ENCODE data around the gene UQCC3.
A peak's percentile ranks its signal among the peaks of the same experiment; 100 is the strongest.

DNA sequence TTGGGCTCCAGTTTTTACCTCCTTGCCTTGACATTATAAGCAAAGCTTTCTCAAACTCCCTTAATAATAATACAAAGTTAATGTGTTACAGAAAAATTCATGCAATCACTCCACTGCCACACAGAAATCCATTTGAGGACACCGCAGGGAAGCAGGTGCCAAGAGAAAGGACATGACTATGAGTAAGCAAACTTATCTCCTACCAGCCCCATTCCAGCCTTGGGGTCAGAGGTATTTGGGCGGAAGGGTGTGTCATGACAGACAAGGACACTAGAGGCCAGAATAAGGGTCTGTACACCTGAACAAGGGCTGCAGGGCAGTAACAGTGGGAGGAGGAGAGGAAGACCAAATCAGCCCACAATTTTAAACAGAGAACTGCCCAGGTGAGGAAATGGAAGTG is 41.9 kb downstream of the UQCC3 start:
- TF ChIP-seq, protein P1, sequence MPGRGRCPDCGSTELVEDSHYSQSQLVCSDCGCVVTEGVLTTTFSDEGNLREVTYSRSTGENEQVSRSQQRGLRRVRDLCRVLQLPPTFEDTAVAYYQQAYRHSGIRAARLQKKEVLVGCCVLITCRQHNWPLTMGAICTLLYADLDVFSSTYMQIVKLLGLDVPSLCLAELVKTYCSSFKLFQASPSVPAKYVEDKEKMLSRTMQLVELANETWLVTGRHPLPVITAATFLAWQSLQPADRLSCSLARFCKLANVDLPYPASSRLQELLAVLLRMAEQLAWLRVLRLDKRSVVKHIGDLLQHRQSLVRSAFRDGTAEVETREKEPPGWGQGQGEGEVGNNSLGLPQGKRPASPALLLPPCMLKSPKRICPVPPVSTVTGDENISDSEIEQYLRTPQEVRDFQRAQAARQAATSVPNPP (IDR thresholded peaks at IDR 0.05; ENCODE audit: borderline replicate concordance, insufficient read depth, insufficient read length), result no peak
- TF ChIP-seq, protein P2, sequence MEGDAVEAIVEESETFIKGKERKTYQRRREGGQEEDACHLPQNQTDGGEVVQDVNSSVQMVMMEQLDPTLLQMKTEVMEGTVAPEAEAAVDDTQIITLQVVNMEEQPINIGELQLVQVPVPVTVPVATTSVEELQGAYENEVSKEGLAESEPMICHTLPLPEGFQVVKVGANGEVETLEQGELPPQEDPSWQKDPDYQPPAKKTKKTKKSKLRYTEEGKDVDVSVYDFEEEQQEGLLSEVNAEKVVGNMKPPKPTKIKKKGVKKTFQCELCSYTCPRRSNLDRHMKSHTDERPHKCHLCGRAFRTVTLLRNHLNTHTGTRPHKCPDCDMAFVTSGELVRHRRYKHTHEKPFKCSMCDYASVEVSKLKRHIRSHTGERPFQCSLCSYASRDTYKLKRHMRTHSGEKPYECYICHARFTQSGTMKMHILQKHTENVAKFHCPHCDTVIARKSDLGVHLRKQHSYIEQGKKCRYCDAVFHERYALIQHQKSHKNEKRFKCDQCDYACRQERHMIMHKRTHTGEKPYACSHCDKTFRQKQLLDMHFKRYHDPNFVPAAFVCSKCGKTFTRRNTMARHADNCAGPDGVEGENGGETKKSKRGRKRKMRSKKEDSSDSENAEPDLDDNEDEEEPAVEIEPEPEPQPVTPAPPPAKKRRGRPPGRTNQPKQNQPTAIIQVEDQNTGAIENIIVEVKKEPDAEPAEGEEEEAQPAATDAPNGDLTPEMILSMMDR (IDR thresholded peaks at IDR 0.05 in 2 of 3, conservative IDR thresholded peaks at IDR 0.05 in 1 of 3; ENCODE audit: insufficient read depth in 2 of 3, low read depth in 1 of 3, low read length in 3 of 3), result 0 out of 6 replicates have a peak, but pooled peaks of 1 of the 3 experiments have one; percentile 6
- TF ChIP-seq ZNF121 (CRISPR knock-in tag; conservative IDR thresholded peaks at IDR 0.05) (no peak), RAD51 (IDR thresholded peaks at IDR 0.05; ENCODE audit: borderline replicate concordance, low read depth) (no peak), FOS (IDR thresholded peaks at IDR 0.05; ENCODE audit: extremely low read depth, insufficient read length) (no peak), HDAC2 (IDR thresholded peaks at IDR 0.05) (no peak), NFYB (IDR thresholded peaks at IDR 0.05; ENCODE audit: extremely low read depth, insufficient read length) (no peak), POLR2G (IDR thresholded peaks at IDR 0.05; ENCODE audit: low read depth, low read length) (no peak), NRF1 (conservative IDR thresholded peaks at IDR 0.05 in 1 of 2, IDR thresholded peaks at IDR 0.05 in 1 of 2) (no peak), SMAD1 (IDR thresholded peaks at IDR 0.05; ENCODE audit: low read depth, low read length, partially characterized antibody) (no peak), SP2 (IDR thresholded peaks at IDR 0.05; ENCODE audit: extremely low read depth, low read depth, low read length, poor library complexity, severe bottlenecking) (no peak), CEBPB (tag; IDR thresholded peaks at IDR 0.05) (no peak)
